GM18526 (cell line): ENCODE data around the gene OR51A7.
"Not testable (repeated sequence)": the region's sequence is repeated elsewhere in the genome, so short reads cannot be mapped to it uniquely, and the experiment has no call there.

Experiments
- POLR2A ChIP-seq: IDR thresholded peaks from 3 replicates; pipeline ENCODE4 v1.6.1; 2011; ENCODE audit not compliant: insufficient read length; ENCODE audit errors: extremely low read depth

Gene OR51A7

DNA sequence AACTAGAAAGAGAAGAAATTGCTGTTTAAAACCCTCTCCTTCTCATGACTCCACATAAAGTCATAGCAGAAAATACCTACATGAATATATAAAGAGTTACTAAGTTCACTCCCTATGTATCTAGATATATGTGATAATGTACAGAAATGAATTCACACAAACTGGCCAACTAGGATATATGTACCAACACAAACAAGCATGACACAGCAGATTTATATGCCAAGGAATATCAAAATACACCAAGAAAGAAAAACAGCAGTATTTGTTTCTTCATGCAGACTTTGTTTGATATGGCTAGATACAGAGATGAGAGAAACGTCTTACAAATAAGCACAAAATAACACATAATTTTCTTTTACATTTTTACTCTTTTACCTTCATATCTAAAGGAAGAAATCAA lies 18.7 kb downstream of the OR51A7 start:
- no peak for TF ChIP-seq POLR2A

DNA sequence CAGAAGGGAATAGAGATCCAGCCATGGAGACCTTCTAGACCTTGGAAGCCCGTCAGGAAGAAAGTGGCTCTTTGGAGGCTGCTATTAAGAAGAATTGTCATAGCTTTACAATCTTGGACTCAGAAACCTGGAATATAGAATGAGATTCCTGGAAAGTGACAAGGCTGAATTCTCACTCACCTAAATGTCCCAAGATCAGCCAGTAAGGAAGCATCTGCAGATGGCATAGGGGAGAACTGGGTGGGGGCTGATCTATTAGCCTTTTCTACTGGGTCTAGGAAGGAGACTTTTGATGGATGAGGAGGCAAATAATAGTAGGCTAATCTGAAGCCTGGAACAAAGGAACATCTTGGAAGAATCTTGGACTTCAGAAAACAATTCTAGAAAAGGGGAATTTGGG lies 20.7 kb downstream of the OR51A7 start, which contains the start of gene OR51G1:
OR51G1 (minus strand) TSS at position 101 of the 400 bp plus-strand sequence; CDS start at position 101, 0 bp downstream.
- no peak for TF ChIP-seq POLR2A

DNA sequence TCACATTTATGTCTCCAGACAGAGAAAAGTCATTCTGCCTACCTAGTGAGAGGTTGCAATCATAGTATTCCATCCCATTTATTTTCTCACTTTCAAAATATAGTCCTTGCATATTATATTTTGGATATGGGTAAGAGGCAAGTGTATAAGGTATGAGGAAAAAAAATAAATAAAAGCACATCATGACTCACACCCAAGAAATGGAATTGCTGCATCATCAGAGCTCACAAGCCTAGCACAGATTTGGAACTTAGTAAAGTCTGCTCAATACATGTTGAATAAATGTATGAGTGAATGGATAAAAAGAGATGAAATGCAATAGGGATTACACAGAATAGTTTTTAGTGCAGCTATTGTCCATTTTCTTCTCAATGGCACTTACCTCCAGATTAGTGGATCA lies 23.0 kb downstream of the OR51A7 start:
- no peak for TF ChIP-seq POLR2A

DNA sequence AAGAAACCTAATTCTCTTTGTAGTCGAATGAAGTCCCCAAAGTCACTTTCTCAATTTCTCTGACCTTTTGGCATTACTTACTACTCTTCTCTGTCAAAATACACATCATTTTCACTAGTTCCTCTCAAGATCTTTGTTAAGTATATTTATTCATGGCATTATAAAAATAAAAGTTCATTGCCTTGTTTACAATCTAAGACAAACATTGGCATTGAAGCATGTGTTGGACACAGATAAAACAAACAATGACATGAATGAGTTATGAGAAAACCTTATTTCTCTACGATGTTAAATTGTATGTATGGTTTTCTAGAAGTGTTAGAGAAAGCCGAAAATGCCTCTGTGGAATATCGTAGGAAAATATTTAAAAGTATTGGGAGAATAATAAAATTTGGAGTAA lies 29.2 kb downstream of the OR51A7 start:
- no peak for TF ChIP-seq POLR2A

DNA sequence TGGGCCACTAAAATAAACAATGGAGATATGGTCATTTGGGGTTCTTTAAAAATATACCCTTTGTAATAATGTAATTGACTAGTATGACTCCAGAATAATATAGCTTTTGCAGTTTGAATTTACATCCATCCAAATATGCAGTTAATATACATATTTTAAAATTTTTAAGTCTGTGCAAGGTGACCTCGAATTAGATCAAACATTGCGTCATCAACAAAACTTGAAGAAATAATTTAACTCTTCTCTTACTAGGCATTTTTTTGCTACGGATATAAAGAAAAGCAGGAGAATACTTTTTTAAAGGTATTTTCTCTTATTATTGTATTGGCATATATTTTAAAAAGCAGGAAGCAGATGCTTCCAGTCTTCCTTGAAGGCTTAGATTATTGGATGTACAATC lies 33.2 kb downstream of the OR51A7 start:
- TF ChIP-seq POLR2A = no peak

DNA sequence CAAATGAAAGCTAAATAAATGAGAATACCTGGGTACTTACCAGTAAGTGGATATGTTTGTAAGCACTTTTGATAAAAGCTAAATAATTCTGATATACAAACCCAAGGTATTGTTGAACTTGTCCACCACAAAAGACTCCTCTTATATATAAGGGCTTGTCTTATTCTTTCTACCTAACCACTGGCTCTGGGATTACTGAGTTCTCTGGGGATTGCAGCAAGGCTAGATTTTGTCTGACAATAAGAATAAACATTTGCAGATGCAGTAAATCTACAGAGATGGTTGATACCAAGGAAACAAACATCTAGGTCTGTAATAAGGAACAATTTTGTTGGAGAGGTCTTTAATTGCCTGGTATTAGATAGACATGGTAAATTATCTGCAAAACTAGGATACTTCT lies 43.9 kb downstream of the OR51A7 start, which contains the start of gene OR51A4:
OR51A4 (minus strand) TSS at position 101 of the 400 bp plus-strand sequence. CDS start 505 bp downstream, outside the sequence.
- TF ChIP-seq POLR2A = no peak

DNA sequence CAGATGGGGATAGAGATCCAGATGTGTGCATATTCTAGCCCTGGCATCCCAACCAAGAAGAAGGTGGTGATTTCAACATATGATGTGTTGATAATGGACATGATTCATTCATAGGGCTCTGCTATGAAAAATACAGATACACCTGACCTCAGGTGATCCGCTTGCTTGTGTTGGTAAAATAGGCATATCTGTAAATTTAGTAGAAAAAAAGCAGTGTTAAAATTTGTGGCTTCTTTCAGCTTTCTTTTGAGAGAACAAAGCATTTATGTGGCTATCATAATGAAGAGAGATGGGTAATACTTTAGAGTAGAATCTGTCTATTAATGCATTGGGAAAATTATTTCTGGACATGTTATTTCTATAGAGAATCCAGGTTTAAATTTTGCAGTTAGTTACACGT lies 52.0 kb downstream of the OR51A7 start, which contains the start of gene OR51A2:
OR51A2 (minus strand) TSS at position 101 of the 400 bp plus-strand sequence; CDS start at position 101, 0 bp downstream.
- not testable (repeated sequence) for TF ChIP-seq POLR2A

DNA sequence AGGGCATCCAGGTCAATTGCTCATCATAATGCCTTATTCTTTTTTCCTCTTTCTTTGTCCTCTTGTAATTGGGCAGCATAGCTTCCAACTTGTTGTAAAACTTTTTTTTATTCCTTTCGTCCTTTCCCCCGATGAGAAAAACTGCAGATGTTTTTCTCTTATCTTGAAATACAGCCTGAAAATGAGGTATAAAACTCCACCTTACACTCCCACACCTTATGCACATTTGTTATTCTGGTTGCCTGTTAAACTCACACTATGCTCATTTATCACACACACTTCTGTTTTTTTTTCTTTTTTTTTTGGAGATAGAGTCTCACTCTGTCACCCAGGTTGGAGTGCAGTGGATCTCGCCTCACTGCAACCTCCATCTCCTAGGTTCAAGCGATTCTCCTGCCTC lies 53.8 kb downstream of the OR51A7 start:
- no peak for TF ChIP-seq POLR2A
